Measurements from ENCODE around the gene WDFY2.

- TF ChIP-seq CTCF (IDR thresholded peaks at IDR 0.05; ENCODE audit: insufficient read depth, low read length, poor library complexity, severe bottlenecking) (no peak), EZH2phosphoT487 (conservative IDR thresholded peaks at IDR 0.05; ENCODE audit: low read length) (no peak)
Observed at GRCh38 chr13:51583469-51583874, 790 bp upstream of the WDFY2 start.
